Epithelial cell of proximal tubule (primary cell): ENCODE measurements around the gene MAP9. TPM values are rescaled to one million over a fixed set of nuclear protein-coding genes. Genes with fewer than 3 reads are reported as not detected.
A peak's percentile ranks its signal among the peaks of the same experiment; 100 is the strongest.

Experiments used
- DNase-seq: peaks from one replicate; pipeline ENCODE4 v3.0.0-alpha.2; 2011; ENCODE audit warnings: low read depth
- H3K4me3 ChIP-seq: 2 replicates; pipeline ENCODE4 v1.5.1; 2011; ENCODE audit warnings: low read depth, mild to moderate bottlenecking, low read length
- CTCF ChIP-seq: conservative IDR thresholded peaks from 2 replicates; pipeline ENCODE4 v1.5.1; 2012; ENCODE audit warnings: low read depth, mild to moderate bottlenecking, low read length
- total RNA-seq: library from RNA; depleted of rRNA; stranded (reverse); fragments of >200 nt; gene quantifications from 2 replicates; pipeline ENCODE4 v1.2.3, GENCODE V29; 2015

MAP9 gene
- total RNA-seq, 1 donor from 2014 or later = 7.5 TPM

DNA sequence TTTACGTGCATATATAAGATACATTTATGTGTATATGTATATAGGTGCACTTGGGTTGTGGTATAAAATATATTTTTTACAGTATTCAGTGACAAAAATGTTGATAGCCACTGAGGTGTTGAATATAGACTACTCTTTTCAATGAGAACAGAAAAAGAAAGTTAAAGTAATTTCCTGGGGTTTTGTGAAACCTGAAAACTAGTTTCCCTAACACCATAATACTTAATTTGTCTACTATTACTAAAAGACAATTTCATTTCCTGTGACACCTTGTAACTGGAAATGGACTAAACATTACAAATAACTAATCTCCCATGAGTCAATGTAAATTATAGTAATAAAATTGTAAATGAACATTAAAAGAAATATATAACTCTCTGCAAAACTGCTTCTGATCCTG, 32.0 kb upstream of the MAP9 start:
- TF ChIP-seq CTCF = no peak
- H3K4me3 ChIP-seq = no peak overlapping the region
- DNase-seq = no peak

DNA sequence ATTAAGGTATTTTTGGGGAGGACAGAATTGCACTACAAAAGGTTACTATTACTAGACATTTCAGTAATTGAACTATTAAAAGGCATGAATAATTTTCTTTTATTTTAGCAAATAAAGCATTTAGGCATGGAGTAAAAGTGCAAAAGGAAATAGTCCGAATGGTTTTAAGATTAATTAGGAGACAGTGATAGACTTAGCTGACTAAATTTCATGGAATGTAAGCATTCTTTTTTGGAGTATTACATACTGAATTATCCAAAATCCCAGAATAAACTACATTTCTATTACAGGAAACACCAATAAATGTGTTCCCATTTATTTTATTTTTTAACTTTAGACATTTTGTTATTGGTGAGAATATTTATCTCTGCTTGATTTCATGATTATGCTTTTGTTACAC, 30.7 kb upstream of the MAP9 start:
- no peak for TF ChIP-seq CTCF
- no peak overlapping the region for H3K4me3 ChIP-seq
- no peak for DNase-seq

GRCh38 chr4:155405059-155405458, 28.3 kb upstream of the MAP9 start:
- no peak overlapping the region for H3K4me3 ChIP-seq
- no peak for DNase-seq
- TF ChIP-seq CTCF = no peak

DNA sequence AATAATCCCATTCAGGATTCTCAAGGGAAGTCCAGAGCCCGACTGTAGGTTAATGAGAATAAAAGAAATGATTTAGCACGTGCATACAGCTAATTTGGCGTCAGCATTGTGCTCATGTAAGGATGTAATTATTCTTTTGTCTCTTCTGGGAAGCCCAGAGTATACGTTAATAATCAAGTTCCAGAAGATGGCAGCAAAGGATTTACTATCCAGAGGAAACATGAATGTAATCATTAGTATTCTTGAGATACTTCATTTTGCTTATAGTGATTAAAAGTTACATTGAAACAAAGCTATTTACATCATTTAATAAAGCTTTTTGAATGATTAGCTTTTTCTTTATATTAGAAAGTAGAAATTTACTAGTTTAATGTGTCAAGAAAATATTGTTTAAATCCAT, 27.1 kb upstream of the MAP9 start:
- no peak overlapping the region for H3K4me3 ChIP-seq
- peak; percentile 52 for TF ChIP-seq CTCF
- DNase-seq = no peak

DNA sequence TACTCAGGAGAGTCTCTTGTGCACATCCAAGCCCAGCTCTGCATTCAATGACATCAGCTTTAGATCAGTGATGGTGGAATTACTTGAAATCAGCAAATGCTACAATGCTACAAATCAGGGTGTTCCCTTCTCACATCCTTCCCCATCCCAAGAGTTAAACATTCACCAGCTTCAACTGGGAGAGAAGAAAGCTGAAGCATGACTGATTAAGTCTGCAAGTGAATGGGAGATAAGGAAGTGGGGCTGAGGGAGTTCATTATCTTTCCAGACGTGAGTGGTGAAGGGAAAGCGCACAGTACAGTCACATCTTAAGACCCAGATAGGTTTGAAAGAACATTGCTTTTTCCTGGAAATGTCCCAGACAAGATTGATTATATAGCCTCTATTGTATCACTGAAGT, 26.2 kb upstream of the MAP9 start:
- DNase-seq = peak; percentile 43
- TF ChIP-seq CTCF = no peak

DNA sequence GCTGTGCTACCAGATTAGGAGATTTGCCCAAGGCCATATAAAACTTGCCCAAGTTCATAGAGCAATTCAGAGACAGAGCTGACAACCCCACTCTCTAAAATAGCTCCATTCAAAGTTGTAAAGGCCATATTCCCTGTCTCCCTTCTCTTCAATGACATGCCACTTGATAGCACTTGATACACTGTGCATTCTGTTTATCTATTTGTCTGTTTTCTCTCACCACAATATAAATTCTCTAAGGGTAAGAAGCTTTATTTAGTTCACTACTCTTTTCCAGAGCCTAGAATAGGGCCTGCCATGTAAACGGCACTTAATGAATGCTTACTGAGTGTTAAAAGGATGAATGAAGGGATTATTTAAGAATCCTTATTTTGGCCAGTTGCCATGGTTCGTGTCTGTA, 24.1 kb upstream of the MAP9 start:
- no peak for TF ChIP-seq CTCF
- no peak overlapping the region for H3K4me3 ChIP-seq
- no peak for DNase-seq

More for the DNA sequence above, 26.2 kb upstream of the MAP9 start:
- H3K4me3 ChIP-seq = no peak overlapping the region

DNA sequence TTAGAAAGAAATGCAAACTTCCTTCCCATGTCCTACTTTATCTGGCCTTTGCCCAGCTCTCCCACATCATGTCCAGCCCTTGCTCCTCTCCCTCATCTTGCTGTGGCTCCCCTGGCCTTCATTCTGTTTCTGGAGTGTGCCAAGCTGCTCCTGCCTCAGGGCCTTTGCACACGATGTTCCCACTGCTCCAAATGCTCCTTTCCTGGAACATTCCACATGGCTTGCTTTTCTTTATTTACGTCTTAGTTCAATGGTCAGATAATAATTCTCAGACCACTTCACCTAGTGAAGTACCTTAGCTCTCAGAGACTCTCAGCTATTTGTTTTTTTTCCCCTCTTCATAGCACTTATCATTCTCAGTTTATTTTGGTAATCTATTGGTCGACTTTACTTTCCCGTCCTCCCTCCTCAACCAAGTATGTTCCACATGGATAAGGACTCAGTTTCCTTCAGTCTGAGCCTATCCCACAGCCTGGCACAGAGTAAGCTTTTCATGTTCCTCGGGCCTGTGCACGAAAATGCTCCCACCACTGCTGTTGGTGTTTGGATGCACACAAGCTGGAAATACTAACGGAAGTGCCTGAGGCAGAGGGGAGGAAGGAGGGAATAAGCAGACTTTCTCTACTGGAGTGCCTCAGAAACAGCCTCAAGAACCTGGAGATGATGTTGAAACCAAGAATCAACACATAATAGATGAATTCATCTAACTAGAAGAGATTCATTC, 23.4 kb upstream of the MAP9 start:
- H3K4me3 ChIP-seq = no peak overlapping the region
- no peak for TF ChIP-seq CTCF
- no peak for DNase-seq
